ENCODE measurements around the gene EZH2.

Gene EZH2

GRCh38 chr7:148819697-148820360, 64.3 kb downstream of the EZH2 start:
- no peak for DNase-seq (ENCODE audit: low read depth)
- no peak for TF ChIP-seq CTCF (IDR thresholded peaks at IDR 0.05; ENCODE audit: low read depth, low read length, missing control alignments)
- H3K4me3 ChIP-seq (ENCODE audit: low read depth, low read length), result no peak overlapping the region

GRCh38 chr7:148815612-148816011, 68.5 kb downstream of the EZH2 start:
- no peak for TF ChIP-seq CTCF (IDR thresholded peaks at IDR 0.05; ENCODE audit: low read depth, low read length, missing control alignments)
- H3K4me3 ChIP-seq (ENCODE audit: low read depth, low read length), result no peak overlapping the region
- DNase-seq (ENCODE audit: low read depth), result no peak

GRCh38 chr7:148814922-148815559, 69.0 kb downstream of the EZH2 start:
- no peak for TF ChIP-seq CTCF (IDR thresholded peaks at IDR 0.05; ENCODE audit: low read depth, low read length, missing control alignments)
- H3K4me3 ChIP-seq (ENCODE audit: low read depth, low read length), result no peak overlapping the region
- DNase-seq (ENCODE audit: low read depth), result no peak

- H3K4me3 ChIP-seq (ENCODE audit: low read depth, low read length), result no peak overlapping the region
- TF ChIP-seq CTCF (IDR thresholded peaks at IDR 0.05; ENCODE audit: low read depth, low read length, missing control alignments), result no peak
- DNase-seq (ENCODE audit: low read depth), result no peak
These were observed 70.2 kb downstream of the EZH2 start for GRCh38 chr7:148813890-148814289.

GRCh38 chr7:148811892-148812291, 72.2 kb downstream of the EZH2 start:
- TF ChIP-seq CTCF (IDR thresholded peaks at IDR 0.05; ENCODE audit: low read depth, low read length, missing control alignments), result no peak
- no peak overlapping the region for H3K4me3 ChIP-seq (ENCODE audit: low read depth, low read length)
- DNase-seq (ENCODE audit: low read depth), result no peak

GRCh38 chr7:148809856-148810255, 74.2 kb downstream of the EZH2 start:
- H3K4me3 ChIP-seq (ENCODE audit: low read depth, low read length), result no peak overlapping the region
- TF ChIP-seq CTCF (IDR thresholded peaks at IDR 0.05; ENCODE audit: low read depth, low read length, missing control alignments), result no peak

GRCh38 chr7:148807436-148807835, 76.7 kb downstream of the EZH2 start:
- no peak for TF ChIP-seq CTCF (IDR thresholded peaks at IDR 0.05; ENCODE audit: low read depth, low read length, missing control alignments)
- no peak for DNase-seq (ENCODE audit: low read depth)
- no peak overlapping the region for H3K4me3 ChIP-seq (ENCODE audit: low read depth, low read length)

More at GRCh38 chr7:148809856-148810255, 74.2 kb downstream of the EZH2 start:
- no peak for DNase-seq (ENCODE audit: low read depth)

Measured in GM12864 (cell line).